LNCAP (cell line): Measurements from ENCODE around the gene THBS1.

Experiments
- TF ChIP-seq, protein P1 (sequence below): fragments of 450-650 bp; IDR thresholded peaks from 2 replicates; pipeline ENCODE4 v1.5.1; 2017; ENCODE audit warnings: mild to moderate bottlenecking

THBS1 gene

DNA sequence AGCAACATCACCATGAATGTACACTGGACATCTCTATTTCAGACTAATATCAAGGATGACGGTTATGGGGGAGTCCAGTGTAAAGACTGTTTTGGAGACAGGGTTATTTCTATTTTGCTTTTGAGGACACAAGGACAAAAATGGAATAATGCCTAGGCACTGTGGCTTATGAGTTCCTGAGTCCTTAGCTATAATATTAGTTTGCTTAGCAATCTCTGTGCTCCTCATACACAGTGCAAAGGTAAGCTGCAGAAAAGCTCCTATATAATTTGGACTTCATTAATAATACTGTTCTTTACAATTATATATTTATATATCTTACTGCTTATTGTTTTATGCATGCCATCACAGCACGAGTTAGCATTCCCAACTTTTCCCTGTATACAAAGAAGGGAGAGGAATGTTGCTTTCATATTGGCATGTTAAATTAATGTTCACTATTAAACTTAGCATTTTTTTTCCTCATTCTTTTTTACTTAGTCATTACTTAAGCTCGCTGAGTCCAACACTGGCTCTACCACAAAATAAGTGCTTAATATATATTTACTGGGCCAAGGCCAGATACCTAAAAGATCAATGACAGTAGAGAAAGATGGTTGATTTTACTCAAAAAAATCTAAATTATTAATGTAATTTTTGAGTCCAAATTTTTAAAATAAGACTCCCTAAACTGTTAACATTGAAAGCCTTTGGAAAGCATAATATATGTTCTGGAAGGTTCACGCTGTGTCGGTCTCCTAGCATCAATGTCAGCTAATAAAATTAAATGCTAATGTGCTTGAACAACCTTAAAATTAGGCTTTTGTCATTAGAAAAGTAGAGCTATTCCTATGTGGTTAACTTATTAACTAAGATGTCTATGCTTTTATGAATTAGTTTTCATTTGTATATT lies 13.8 kb downstream of the THBS1 start:
- TF ChIP-seq, protein P1, sequence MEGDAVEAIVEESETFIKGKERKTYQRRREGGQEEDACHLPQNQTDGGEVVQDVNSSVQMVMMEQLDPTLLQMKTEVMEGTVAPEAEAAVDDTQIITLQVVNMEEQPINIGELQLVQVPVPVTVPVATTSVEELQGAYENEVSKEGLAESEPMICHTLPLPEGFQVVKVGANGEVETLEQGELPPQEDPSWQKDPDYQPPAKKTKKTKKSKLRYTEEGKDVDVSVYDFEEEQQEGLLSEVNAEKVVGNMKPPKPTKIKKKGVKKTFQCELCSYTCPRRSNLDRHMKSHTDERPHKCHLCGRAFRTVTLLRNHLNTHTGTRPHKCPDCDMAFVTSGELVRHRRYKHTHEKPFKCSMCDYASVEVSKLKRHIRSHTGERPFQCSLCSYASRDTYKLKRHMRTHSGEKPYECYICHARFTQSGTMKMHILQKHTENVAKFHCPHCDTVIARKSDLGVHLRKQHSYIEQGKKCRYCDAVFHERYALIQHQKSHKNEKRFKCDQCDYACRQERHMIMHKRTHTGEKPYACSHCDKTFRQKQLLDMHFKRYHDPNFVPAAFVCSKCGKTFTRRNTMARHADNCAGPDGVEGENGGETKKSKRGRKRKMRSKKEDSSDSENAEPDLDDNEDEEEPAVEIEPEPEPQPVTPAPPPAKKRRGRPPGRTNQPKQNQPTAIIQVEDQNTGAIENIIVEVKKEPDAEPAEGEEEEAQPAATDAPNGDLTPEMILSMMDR = no peak

GRCh38 chr15:39595338-39596221 lies 14.7 kb downstream of the THBS1 start:
- TF ChIP-seq, protein P1 = no peak

DNA sequence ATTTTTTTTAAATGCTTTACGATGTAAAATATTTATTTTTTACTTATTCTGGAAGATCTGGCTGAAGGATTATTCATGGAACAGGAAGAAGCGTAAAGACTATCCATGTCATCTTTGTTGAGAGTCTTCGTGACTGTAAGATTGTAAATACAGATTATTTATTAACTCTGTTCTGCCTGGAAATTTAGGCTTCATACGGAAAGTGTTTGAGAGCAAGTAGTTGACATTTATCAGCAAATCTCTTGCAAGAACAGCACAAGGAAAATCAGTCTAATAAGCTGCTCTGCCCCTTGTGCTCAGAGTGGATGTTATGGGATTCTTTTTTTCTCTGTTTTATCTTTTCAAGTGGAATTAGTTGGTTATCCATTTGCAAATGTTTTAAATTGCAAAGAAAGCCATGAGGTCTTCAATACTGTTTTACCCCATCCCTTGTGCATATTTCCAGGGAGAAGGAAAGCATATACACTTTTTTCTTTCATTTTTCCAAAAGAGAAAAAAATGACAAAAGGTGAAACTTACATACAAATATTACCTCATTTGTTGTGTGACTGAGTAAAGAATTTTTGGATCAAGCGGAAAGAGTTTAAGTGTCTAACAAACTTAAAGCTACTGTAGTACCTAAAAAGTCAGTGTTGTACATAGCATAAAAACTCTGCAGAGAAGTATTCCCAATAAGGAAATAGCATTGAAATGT lies 15.6 kb downstream of the THBS1 start:
- TF ChIP-seq, protein P1 = no peak

DNA sequence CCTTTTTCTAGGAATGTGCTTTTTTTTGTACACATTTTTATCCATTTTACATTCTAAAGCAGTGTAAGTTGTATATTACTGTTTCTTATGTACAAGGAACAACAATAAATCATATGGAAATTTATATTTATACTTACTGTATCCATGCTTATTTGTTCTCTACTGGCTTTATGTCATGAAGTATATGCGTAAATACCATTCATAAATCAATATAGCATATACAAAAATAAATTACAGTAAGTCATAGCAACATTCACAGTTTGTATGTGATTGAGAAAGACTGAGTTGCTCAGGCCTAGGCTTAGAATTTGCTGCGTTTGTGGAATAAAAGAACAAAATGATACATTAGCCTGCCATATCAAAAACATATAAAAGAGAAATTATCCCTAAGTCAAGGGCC lies 16.5 kb downstream of the THBS1 start:
- TF ChIP-seq, protein P1 = no peak

GRCh38 chr15:39597751-39598185 lies 16.9 kb downstream of the THBS1 start:
- TF ChIP-seq, protein P1 = no peak

GRCh38 chr15:39598186-39598850 lies 17.4 kb downstream of the THBS1 start:
- TF ChIP-seq, protein P1 = no peak
